ENCODE measurements around the gene ANKDD1B.

GRCh38 chr5:75584641-75585040 is 26.6 kb upstream of the ANKDD1B start:
- no peak for TF ChIP-seq CREB1 (IDR thresholded peaks at IDR 0.05)
- no peak for TF ChIP-seq POLR2AphosphoS5 (IDR thresholded peaks at IDR 0.05; ENCODE audit: low read depth, low read length)
- no peak for TF ChIP-seq RNF2 (IDR thresholded peaks at IDR 0.05; ENCODE audit: borderline replicate concordance, low read depth, low read length, missing control alignments, poor library complexity, severe bottlenecking)
- no peak for TF ChIP-seq CTBP2 (IDR thresholded peaks at IDR 0.05; ENCODE audit: borderline replicate concordance, insufficient read depth, insufficient read length, low read length)
- peak in 1 of 3 experiments; percentile 30; a peak in 2 of 4 replicates for TF ChIP-seq CTCF (IDR thresholded peaks at IDR 0.05; ENCODE audit: control extremely low read depth in 1 of 3, insufficient read depth in 1 of 3, low read depth in 1 of 3, low read length in 3 of 3)
- no peak for TF ChIP-seq TCF12 (IDR thresholded peaks at IDR 0.05; ENCODE audit: low read depth, low read length)
- TF ChIP-seq, protein P1, sequence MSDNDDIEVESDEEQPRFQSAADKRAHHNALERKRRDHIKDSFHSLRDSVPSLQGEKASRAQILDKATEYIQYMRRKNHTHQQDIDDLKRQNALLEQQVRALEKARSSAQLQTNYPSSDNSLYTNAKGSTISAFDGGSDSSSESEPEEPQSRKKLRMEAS (IDR thresholded peaks at IDR 0.05) = no peak
- no peak for TF ChIP-seq SIX5 (IDR thresholded peaks at IDR 0.05; ENCODE audit: low read depth, low read length)
- no peak for TF ChIP-seq JUN (IDR thresholded peaks at IDR 0.05; ENCODE audit: low read depth, low read length)
- TF ChIP-seq EP300 (IDR thresholded peaks at IDR 0.05; ENCODE audit: borderline replicate concordance in 1 of 2, low read depth in 2 of 2, low read length in 2 of 2) = no peak

Measured in H1 (cell line).